Measurements from ENCODE around the gene THAP4.

Gene THAP4

DNA sequence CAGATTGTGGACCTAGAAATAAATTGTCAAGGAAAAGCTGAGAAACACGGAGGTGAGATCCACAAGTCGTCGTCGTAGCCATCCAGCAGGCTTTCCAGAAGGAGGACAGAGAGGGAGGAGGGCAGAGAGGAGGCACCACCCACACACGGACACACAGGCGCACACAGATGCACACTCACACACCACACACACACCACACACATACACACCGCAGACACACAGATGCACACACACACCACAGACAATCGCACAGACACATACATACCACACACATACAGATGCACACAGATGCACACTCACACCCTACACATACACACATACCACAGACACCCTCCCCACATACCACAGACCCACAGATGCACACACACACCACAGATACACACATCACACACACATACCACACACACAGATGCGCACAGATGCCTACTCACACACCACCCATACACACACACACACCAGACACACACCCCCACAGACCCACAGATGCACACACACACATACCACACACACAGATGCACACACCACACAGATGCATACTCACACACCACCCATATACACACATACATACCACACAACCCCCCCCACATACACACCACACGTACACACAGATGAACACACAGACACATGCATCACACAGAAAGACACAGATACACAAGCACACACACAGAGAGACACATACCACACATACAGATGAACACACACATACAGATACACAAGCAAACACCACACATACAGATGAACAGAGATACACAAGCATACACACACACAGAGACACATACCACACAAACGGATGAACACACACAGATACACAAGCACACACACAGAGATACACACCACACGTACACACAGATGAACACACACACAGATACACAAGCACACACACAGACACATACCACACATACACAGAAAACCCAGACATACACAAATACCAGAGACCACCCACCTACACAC lies 91.2 kb downstream of the THAP4 start:
- in situ Hi-C loops (cut with HindIII; ENCODE audit: low pct_unique_long_range_greater_than_20kb, low sequenced_read_pairs) = no loop called here
- no peak for TF ChIP-seq JUND (IDR thresholded peaks at IDR 0.05; ENCODE audit: low read depth)
- no peak for DNase-seq (ENCODE audit: low read depth in 1 of 2, low spot score in 1 of 2)

DNA sequence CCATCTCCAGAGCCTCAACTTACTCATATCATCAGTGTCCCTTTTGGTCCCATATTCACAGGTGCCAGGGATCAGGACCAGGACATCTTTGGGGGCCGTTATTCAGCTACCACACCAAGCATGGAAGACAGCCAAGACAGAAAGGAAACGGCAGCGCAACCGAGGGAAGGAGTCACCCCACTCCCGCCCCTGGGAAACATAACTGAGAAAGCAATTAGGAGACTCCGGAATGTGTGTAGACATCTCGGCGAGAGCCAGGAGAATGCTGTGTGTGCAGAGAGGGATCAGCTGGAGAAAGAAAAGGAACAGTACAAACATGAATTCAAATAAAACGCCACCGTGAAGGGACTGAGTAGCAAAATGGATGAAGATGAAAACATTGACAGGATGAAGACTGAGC lies 91.9 kb downstream of the THAP4 start:
- no peak for DNase-seq (ENCODE audit: low read depth in 1 of 2, low spot score in 1 of 2)

DNA sequence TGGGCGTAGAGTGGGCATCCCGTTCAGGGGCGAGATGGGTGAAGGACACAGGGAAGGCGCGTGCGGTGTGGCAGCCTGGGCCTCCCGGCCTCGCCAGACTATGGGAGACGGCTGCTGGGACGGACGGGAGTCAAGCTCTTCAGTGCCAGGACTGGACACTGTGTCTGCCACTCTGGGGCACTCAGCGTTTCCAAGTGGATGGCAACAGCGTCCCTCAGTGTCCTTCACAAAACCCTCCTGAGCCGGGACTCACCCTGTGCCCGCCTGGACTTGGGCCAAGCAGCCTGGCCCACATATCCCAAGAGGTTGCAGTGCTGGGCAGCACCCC lies 94.7 kb downstream of the THAP4 start:
- DNase-seq (ENCODE audit: low read depth in 1 of 2, low spot score in 1 of 2) = no peak
- TF ChIP-seq JUND (IDR thresholded peaks at IDR 0.05; ENCODE audit: low read depth) = no peak
- in situ Hi-C loops (cut with HindIII; ENCODE audit: low pct_unique_long_range_greater_than_20kb, low sequenced_read_pairs) = no loop called here

More for the DNA sequence above, 91.9 kb downstream of the THAP4 start:
- TF ChIP-seq JUND (IDR thresholded peaks at IDR 0.05; ENCODE audit: low read depth) = no peak
- in situ Hi-C loops (cut with HindIII; ENCODE audit: low pct_unique_long_range_greater_than_20kb, low sequenced_read_pairs) = no loop called here

DNA sequence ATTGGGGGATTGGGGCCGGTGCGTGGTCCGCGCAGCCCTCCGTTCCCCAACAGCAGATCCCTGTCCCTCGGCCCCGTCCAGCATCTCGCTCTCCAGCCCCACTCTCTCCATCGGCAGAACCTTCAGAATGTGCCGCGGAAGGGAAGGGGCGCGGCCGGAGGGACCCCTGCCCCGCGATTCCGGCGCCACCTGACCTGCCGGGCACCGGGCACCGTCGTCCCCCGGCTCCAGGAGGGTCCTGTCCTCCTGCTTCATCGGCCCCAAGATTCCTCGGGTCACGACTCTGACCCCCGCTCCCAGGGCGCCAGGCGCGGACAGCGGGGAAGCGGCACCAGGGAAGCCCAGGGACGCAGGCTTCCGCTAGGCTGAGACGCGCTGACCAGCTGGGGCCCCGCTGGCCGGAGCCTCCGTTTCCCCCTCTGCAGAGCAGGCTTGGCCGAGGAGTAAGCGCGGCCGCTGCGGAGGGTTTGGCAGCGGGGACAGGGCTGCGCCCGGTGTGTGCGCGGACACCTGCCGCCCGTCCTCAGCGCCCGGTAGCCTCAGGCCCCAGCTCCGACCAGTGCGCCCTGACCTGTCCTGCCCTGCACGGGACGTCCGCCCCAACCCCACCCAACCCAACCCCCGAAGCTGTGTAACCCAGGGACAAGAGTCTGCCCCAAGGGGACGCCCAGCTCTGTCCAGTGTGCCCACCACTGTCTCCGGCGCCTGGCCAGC lies 95.2 kb downstream of the THAP4 start:
- no peak for DNase-seq (ENCODE audit: low read depth in 1 of 2, low spot score in 1 of 2)
- in situ Hi-C loops (cut with HindIII; ENCODE audit: low pct_unique_long_range_greater_than_20kb, low sequenced_read_pairs) = no loop called here
- no peak for TF ChIP-seq JUND (IDR thresholded peaks at IDR 0.05; ENCODE audit: low read depth)

DNA sequence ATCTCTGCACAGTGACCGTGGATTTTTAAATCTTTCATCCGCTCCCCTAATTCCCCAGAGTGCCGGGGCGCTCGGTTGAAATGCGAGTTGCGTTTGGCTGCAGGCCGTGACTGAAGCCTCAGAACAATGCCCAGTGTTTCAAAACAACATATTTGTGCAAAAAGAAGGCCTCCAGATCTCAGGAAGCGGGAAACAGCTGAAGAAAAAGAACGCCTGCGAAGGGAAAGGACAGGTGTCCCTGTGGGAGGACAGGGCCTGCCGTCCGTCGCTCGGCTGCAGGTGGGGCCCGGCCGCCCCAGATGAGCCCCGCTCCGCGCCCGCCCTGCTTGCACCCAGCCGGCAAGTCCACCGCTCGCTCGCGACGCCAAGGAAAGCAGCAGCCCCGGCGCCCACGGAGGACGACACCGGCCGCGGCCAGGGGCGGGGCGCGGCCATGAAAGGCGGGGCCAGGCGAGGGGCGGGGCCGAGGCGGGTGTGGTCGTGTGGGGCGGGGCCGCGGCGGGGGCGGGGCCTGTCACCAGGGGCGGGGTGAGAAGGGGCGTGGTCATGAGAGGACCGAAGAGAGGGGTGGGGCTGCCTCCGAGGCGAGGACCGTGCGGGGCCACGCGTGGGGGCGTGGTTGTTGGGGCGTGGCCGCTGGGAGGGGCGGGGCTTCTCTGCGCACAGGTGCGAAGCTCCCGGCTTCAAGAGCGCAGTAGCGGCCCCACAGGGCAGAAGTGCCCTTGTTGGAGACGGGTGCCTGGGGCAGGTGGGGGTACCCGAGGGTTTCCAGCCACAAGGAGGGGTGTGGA lies 96.0 kb downstream of the THAP4 start:
- TF ChIP-seq JUND (IDR thresholded peaks at IDR 0.05; ENCODE audit: low read depth) = no peak
- in situ Hi-C loops (cut with HindIII; ENCODE audit: low pct_unique_long_range_greater_than_20kb, low sequenced_read_pairs) = no loop called here
- DNase-seq (ENCODE audit: low read depth in 1 of 2, low spot score in 1 of 2) = peak; percentile 73 to 87

DNA sequence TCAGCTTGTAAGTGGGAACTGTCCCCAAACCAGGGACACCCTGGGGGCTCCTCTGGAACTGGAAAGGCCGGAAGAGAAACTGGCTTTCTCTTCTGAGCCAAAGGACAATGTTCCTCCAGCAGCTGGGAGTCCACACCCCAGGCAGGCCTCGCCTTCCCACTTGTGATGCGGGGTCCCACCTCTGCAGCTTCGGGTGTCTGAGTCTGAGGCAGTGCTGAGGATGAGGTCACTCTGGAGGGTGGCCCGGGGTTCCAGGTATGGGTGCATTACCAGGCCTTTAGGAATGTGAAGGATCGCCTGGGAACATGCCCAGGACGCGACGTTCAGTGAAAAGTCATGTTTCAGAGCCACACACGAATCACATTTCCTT lies 96.6 kb downstream of the THAP4 start:
- peak; percentile 34 to 39 for DNase-seq (ENCODE audit: low read depth in 1 of 2, low spot score in 1 of 2)
- in situ Hi-C loops (cut with HindIII; ENCODE audit: low pct_unique_long_range_greater_than_20kb, low sequenced_read_pairs) = no loop called here
- no peak for TF ChIP-seq JUND (IDR thresholded peaks at IDR 0.05; ENCODE audit: low read depth)

DNA sequence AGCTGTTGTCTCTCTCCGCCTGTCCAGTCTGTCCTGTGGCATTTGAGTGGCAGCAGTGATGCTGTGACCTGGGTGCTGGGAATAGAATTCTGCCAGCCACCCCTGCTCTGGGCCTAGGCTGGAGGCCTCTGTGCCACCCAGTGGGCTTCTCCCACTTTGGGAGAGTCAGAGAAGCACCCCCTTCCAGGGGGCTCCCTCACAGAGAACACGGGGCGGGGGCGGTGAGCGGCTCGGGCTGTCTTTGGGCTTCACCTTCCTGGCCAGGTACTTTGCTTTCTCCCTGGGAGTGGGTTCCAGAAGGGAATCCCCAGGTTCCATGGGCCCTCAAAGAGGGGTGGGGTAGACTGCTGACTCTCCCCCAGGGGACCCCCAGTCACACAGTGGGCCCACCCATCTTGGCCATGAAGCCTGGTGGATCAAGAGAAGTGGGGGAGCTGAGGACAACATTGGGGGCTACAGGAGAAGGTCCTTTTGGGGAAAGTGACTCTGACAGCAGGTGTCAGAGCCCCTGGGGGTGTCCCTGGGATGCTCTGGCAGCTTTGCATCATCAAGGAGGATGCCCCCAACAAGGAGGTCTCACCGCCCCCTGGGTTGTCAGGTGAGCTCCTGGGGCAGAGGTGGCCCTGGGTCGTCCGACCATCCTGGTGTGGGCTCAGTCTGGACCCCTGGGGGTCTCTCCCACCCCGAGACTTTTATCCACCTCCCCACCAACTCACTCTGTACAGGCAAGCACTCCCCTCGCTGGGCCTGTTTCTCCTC lies 97.2 kb downstream of the THAP4 start:
- in situ Hi-C loops (cut with HindIII; ENCODE audit: low pct_unique_long_range_greater_than_20kb, low sequenced_read_pairs) = no loop called here
- no peak for DNase-seq (ENCODE audit: low read depth in 1 of 2, low spot score in 1 of 2)
- no peak for TF ChIP-seq JUND (IDR thresholded peaks at IDR 0.05; ENCODE audit: low read depth)

DNA sequence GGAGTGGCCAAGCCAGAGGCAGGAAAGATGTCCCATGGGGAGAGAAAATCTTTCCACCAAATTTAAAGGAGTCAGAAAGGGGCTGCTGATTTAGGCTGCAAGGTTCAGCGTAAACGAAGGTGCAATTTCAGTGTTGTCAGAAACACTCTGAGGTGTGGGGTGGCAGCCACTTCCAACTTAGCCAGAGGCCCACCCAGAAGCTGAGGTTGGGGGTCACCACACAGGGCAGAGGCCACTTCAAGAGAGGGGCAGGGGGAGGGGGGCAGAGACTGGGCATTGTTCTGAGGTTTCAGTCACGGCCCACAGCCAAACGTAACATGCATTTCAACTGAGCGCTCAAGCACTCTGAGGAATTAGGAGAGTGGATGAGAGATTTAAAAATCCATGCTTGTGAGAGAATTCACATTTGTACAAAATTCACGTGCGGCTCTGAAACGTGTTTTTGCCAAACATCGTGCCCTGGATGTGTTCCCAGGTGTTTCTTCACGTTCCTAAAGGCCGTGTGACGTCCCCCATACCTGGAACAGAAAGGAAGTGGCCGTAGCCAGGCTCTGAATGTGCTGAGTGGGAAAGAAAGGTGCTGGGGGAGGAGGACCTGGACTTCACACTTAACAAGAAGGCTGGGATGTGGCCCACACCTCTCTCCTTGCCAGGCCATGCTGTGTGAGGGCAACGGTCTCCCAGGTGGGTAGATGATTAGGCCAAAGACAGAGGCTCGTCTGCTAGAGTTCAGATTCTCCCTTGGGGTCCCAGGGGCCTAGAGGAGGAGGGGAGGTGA lies 97.9 kb downstream of the THAP4 start:
- DNase-seq (ENCODE audit: low read depth in 1 of 2, low spot score in 1 of 2) = no peak
- TF ChIP-seq JUND (IDR thresholded peaks at IDR 0.05; ENCODE audit: low read depth) = no peak

DNA sequence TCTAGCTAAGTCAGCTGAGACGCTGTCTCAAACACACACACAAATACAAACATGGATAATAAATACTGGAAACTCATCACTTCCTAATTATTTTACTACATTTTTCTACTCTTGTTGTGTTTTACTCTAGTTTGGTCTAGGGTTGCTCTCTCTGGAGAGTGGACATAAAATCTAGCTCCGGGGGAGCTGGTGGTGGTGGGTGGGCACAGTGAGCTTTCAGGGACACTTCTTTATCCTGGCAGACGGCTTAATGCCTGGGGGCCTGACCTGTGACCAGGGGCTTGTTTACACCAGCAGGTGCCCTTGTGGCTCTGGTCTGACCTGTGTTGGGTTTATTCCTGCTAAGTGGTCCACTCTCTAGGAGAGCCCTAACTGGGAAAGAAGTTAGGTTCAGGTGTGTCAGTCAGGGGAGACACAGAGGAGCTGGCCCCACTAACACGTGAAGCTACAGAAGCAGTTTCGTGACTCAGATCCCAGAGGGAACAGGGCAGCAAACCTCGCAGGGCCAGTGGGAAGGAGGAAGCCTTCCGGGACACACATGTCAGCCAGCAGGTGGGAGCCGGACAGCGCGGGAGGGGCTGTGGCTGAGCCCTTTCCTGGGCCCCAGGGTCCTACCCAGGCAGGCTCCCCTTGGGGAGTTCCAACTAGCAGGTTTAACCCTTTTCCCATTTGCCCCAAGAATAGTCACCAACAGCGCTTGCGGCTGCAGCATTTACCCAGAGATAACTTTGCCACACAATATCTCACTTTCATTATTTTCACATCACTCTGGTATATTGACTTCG lies 100.9 kb downstream of the THAP4 start:
- in situ Hi-C loops (cut with HindIII; ENCODE audit: low pct_unique_long_range_greater_than_20kb, low sequenced_read_pairs) = no loop called here
- DNase-seq (ENCODE audit: low read depth in 1 of 2, low spot score in 1 of 2) = no peak
- TF ChIP-seq JUND (IDR thresholded peaks at IDR 0.05; ENCODE audit: low read depth) = no peak

More for the DNA sequence above, 97.9 kb downstream of the THAP4 start:
- in situ Hi-C loops (cut with HindIII; ENCODE audit: low pct_unique_long_range_greater_than_20kb, low sequenced_read_pairs) = no loop called here

DNA sequence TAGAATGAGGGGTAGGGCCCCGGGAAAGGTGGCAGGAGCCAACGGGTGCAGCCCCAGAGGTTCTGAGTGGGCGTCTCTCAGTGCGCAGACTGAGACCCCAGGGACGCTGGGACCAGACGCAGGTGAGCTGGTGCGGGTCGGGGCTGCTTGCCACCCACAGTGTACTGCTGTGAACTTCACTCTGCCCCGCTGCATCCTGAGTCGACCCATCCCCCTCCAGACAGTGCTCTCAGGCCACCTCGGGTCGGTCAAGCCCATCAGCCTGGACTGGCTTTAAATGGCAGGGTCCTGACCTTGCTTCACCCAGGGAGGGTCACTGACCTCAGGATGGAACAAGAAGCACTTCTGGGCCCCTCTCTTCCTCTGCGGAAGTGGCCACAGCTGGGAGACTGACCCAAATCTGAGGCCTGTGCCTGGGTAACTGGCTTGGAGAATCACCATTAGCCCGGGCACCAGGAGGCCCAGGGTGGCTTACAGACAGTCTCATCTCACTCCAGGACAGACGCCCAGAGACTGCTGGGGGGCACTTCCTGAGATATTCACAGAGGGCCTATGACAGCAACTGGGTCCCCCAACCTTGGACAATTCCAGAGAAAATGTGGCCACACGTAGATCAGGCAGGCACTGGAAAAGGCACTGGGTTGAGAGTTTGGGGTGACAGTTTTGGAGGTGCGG lies 102.1 kb downstream of the THAP4 start:
- in situ Hi-C loops (cut with HindIII; ENCODE audit: low pct_unique_long_range_greater_than_20kb, low sequenced_read_pairs) = no loop called here
- no peak for DNase-seq (ENCODE audit: low read depth in 1 of 2, low spot score in 1 of 2)
- no peak for TF ChIP-seq JUND (IDR thresholded peaks at IDR 0.05; ENCODE audit: low read depth)

Data from T47D (cell line).